ENCODE results near the gene DYNLT4. TPM values are rescaled to one million over a fixed set of nuclear protein-coding genes. Genes with fewer than 3 reads are reported as not detected.

DYNLT4 gene, protein sequence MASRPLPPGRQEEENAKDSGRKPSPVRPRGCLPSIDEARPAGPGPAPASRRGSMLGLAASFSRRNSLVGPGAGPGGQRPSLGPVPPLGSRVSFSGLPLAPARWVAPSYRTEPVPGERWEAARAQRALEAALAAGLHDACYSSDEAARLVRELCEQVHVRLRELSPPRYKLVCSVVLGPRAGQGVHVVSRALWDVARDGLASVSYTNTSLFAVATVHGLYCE
- 1 to 10 TPM in 1 of 3 donors, under 1 TPM in 1, not detected in 1; 0.96 to 1.2 TPM for total RNA-seq
- 0.27 TPM for total RNA-seq (2013)

DNA sequence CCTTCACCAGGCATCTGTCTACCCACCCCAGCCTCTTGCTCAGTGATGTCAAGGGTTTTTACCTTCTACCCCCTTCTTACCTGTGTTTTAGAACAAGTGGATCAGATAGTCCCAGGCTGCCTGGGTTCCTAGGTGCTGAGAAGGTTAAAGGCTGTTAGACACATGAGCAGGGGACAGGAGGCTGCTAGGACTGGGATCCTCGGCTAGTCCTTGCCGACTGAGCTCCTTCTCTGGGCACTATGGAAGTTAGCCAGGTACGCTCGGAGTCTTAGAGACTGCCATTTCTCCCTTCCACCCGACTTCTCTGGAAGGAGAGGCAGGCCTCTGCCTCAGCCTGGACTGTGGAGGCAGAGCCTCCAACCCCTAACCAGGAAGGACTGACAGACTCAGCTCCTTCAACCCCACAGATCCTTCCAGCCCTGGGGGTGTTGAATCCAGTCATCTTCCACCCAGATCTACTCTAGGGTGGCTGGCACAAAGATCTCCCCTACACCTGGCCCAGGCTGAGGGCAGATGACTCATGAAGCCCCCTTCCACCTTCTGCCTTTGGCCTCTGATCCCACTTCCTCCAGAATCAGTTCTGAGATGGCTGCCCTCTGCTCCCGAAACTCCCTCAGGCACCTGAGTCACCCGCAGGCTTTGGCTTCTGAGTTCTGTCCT is at the start of gene DYNLT4:
TSS of gene DYNLT4 (minus strand) at position 648 of the 660 bp plus-strand sequence. CDS start 683 bp downstream, outside the sequence.
- H3K4me1 ChIP-seq (ENCODE audit: control insufficient read depth, insufficient read depth, low read length) = peaks cover 53% of the 10 kb centered on the region
- H3K36me3 ChIP-seq (ENCODE audit: control insufficient read depth, insufficient read depth, low read length) = peaks cover 20% of the 10 kb centered on the region
- DNase-seq (peak in 1 of 2 donors; percentile 50), ATAC-seq (no peak)
- Mint-ChIP-seq H3K36me3 (no peaks in the 10 kb centered on the region), H3K4me1 (peaks cover 22 to 40% of the 10 kb centered on the region in 2 donors), H3K9me3 (no peaks in the 10 kb centered on the region), H3K4me3 (peak within 1 kb of the TSS; percentile 4), H3K27ac (peak within 1 kb of the TSS; percentile 88 to 95), H3K27me3 (ENCODE audit: low read depth in 2 of 2) (no peaks in the 10 kb centered on the region)
- no peak within 1 kb of the TSS for H3K4me3 ChIP-seq (ENCODE audit: low read length)
- H3K9me3 ChIP-seq (ENCODE audit: control insufficient read depth, insufficient read depth, low read length) = no peaks in the 10 kb centered on the region
- WGBS (ENCODE audit: insufficient coverage) = 87% methylated on average over 7 of the region's 7 CpGs
- intact Hi-C loops (cut with micrococcal nuclease) = no loop called here
- H3K27me3 ChIP-seq (ENCODE audit: control insufficient read depth, insufficient read depth, low read length) = no peaks in the 10 kb centered on the region
- peak within 1 kb of the TSS; percentile 95 for H3K27ac ChIP-seq (ENCODE audit: low read length)
- TF ChIP-seq, protein P1, sequence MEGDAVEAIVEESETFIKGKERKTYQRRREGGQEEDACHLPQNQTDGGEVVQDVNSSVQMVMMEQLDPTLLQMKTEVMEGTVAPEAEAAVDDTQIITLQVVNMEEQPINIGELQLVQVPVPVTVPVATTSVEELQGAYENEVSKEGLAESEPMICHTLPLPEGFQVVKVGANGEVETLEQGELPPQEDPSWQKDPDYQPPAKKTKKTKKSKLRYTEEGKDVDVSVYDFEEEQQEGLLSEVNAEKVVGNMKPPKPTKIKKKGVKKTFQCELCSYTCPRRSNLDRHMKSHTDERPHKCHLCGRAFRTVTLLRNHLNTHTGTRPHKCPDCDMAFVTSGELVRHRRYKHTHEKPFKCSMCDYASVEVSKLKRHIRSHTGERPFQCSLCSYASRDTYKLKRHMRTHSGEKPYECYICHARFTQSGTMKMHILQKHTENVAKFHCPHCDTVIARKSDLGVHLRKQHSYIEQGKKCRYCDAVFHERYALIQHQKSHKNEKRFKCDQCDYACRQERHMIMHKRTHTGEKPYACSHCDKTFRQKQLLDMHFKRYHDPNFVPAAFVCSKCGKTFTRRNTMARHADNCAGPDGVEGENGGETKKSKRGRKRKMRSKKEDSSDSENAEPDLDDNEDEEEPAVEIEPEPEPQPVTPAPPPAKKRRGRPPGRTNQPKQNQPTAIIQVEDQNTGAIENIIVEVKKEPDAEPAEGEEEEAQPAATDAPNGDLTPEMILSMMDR (IDR thresholded peaks at IDR 0.05) = no peak

DNA sequence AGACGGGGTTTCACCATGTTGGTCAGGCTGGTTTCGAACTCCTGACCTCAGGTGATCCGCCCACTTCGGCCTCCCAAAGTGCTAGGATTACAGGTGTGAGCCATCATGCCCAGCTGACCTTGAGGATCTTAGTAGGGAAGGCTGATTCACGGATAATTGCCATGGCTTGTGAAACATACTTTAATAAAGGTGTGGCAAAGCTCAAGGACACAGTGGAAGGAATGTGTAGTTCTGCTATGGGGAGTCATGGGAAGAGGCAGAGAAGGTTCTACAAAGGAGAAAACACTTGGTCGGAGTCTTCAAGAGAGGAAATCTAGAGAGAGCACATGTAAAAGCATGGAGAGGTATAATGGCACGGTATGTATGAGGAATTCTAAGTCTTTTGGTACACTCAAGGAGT is 48.6 kb upstream of the DYNLT4 start:
- 95% methylated on average over 7 of the region's 7 CpGs for WGBS (ENCODE audit: insufficient coverage)
- no peaks in the 10 kb centered on the region for H3K4me1 ChIP-seq (ENCODE audit: control insufficient read depth, insufficient read depth, low read length)
- H3K4me1 Mint-ChIP-seq = no peaks in the 10 kb centered on the region
- ATAC-seq = no peak
- no peaks in the 10 kb centered on the region for H3K27me3 ChIP-seq (ENCODE audit: control insufficient read depth, insufficient read depth, low read length)
- TF ChIP-seq, protein P1 (IDR thresholded peaks at IDR 0.05) = no peak
- no peaks in the 10 kb centered on the region for H3K9me3 ChIP-seq (ENCODE audit: control insufficient read depth, insufficient read depth, low read length)
- peaks cover 2% of the 10 kb centered on the region for H3K36me3 ChIP-seq (ENCODE audit: control insufficient read depth, insufficient read depth, low read length)
- H3K4me3 Mint-ChIP-seq = no peak overlapping the region
- H3K9me3 Mint-ChIP-seq = no peaks in the 10 kb centered on the region
- intact Hi-C loops (cut with micrococcal nuclease) = no loop called here
- no peak for DNase-seq
- no peaks in the 10 kb centered on the region for H3K36me3 Mint-ChIP-seq
- H3K27ac Mint-ChIP-seq = no peak overlapping the region
- H3K27ac ChIP-seq (ENCODE audit: low read length) = no peak overlapping the region
- no peaks in the 10 kb centered on the region for H3K27me3 Mint-ChIP-seq (ENCODE audit: low read depth in 2 of 2)
- no peak overlapping the region for H3K4me3 ChIP-seq (ENCODE audit: low read length)

DNA sequence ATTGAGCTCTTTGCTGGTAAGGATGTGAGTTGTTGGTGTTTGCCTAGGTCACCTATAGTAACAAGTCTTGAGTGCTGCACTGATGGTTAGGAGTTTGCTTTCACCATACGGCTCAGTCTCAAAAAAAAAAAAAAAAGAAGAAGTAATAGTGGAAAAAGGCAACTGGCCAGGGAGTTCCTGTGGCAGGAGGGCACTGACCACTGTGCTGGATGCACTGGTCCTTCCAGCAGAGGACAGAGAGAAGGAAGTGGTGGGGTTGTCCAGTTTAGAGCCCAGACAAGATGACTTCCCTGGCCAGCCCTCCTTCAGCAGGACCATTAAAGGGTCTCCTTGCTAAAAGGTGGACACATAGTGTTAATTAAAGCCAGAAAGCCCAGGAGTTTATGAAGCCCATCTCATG is 47.8 kb upstream of the DYNLT4 start:
- Mint-ChIP-seq H3K4me3 (no peak overlapping the region), H3K27ac (no peak overlapping the region), H3K36me3 (no peaks in the 10 kb centered on the region), H3K9me3 (no peaks in the 10 kb centered on the region), H3K4me1 (no peaks in the 10 kb centered on the region), H3K27me3 (ENCODE audit: low read depth in 2 of 2) (no peaks in the 10 kb centered on the region)
- 87% methylated on average over 1 of the region's 1 CpG for WGBS (ENCODE audit: insufficient coverage)
- ATAC-seq (no peak), DNase-seq (no peak)
- TF ChIP-seq, protein P1 (IDR thresholded peaks at IDR 0.05) = no peak
- H3K27me3 ChIP-seq (ENCODE audit: control insufficient read depth, insufficient read depth, low read length) = no peaks in the 10 kb centered on the region
- H3K27ac ChIP-seq (ENCODE audit: low read length) = no peak overlapping the region
- peaks cover 5% of the 10 kb centered on the region for H3K36me3 ChIP-seq (ENCODE audit: control insufficient read depth, insufficient read depth, low read length)
- intact Hi-C loops (cut with micrococcal nuclease) = no loop called here
- H3K4me3 ChIP-seq (ENCODE audit: low read length) = no peak overlapping the region
- no peaks in the 10 kb centered on the region for H3K9me3 ChIP-seq (ENCODE audit: control insufficient read depth, insufficient read depth, low read length)
- no peaks in the 10 kb centered on the region for H3K4me1 ChIP-seq (ENCODE audit: control insufficient read depth, insufficient read depth, low read length)

Data from natural killer cell (primary cell).